WERI-Rb-1 (cell line): ENCODE data around the gene TTC3.

Experiments
- DNase-seq: peaks from one replicate; pipeline ENCODE4 v3.0.0-alpha.2; 2020
- H3K27ac ChIP-seq: fragments of 250-450 bp; sonication (Bioruptor Pico); 2 replicates; pipeline ENCODE4 v1.5.1; 2020; ENCODE audit warnings: mild to moderate bottlenecking, moderate library complexity
- H3K27me3 ChIP-seq: fragments of 250-450 bp; sonication (Bioruptor Pico); 2 replicates; pipeline ENCODE4 v1.5.1; 2021; ENCODE audit warnings: mild to moderate bottlenecking, low read depth, moderate library complexity; ENCODE audit not compliant: insufficient read depth, severe bottlenecking
- H3K36me3 ChIP-seq: fragments of 250-450 bp; sonication (Bioruptor Pico); 2 replicates; pipeline ENCODE4 v1.5.1; 2020; ENCODE audit warnings: mild to moderate bottlenecking, moderate library complexity
- H3K4me3 ChIP-seq: 2 replicates; pipeline ENCODE4 v1.5.1; 2011; ENCODE audit warnings: low read depth, mild to moderate bottlenecking, control low read depth, low read length
- H3K9me3 ChIP-seq: fragments of 250-450 bp; sonication (Bioruptor Pico); 2 replicates; pipeline ENCODE4 v1.5.1; 2021; ENCODE audit warnings: mild to moderate bottlenecking, moderate library complexity; ENCODE audit not compliant: severe bottlenecking
- TF ChIP-seq, protein P1 (sequence below): IDR thresholded peaks from 2 replicates; pipeline ENCODE4 v1.5.1; 2011; ENCODE audit warnings: low read depth, mild to moderate bottlenecking, control low read depth, inconsistent platforms, low read length

The TTC3 gene

DNA sequence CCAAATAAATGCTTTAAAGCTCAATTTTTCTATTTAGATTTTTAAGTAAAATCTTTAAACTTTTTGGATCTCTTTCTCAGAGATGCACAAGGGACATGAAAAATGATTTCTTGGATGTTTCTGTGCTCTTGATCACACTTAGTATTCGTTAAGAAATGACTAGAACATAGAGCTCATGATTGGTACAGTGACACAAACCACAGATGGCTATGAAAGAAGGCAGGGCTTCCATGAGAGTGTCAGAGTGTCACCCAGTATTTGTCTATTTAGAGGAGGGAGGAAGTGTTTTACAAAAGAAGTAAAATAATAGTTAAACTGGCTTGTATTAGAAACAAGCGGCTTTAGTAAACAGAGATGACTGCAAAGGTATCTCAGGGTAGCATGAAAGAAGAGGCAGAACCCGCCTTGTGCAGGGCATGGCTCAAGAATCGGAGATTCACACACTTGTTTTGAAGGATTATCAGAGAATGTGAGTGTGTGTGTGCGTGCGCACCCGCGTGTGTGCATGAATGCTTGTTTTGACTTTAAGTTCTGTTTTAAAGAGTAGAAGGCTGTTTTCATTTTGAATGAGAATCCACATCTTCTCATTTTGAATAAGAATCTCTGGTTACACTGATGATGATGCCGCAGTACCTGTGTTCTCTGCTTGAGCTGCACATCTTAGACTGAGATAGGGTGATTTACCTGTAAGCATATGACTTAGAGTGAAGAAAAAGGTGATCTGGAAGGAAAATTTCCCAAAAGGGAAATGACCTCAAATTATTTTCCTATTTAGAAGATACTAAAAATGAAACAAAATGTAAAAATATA, 111.9 kb downstream of the TTC3 start:
- H3K27me3 ChIP-seq: no peaks in the 10 kb centered on the region
- H3K27ac ChIP-seq: no peak overlapping the region
- no peak overlapping the region for H3K4me3 ChIP-seq
- peaks cover 88% of the 10 kb centered on the region for H3K36me3 ChIP-seq
- TF ChIP-seq, protein P1, sequence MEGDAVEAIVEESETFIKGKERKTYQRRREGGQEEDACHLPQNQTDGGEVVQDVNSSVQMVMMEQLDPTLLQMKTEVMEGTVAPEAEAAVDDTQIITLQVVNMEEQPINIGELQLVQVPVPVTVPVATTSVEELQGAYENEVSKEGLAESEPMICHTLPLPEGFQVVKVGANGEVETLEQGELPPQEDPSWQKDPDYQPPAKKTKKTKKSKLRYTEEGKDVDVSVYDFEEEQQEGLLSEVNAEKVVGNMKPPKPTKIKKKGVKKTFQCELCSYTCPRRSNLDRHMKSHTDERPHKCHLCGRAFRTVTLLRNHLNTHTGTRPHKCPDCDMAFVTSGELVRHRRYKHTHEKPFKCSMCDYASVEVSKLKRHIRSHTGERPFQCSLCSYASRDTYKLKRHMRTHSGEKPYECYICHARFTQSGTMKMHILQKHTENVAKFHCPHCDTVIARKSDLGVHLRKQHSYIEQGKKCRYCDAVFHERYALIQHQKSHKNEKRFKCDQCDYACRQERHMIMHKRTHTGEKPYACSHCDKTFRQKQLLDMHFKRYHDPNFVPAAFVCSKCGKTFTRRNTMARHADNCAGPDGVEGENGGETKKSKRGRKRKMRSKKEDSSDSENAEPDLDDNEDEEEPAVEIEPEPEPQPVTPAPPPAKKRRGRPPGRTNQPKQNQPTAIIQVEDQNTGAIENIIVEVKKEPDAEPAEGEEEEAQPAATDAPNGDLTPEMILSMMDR: no peak
- H3K9me3 ChIP-seq: no peaks in the 10 kb centered on the region
- DNase-seq: no peak

DNA sequence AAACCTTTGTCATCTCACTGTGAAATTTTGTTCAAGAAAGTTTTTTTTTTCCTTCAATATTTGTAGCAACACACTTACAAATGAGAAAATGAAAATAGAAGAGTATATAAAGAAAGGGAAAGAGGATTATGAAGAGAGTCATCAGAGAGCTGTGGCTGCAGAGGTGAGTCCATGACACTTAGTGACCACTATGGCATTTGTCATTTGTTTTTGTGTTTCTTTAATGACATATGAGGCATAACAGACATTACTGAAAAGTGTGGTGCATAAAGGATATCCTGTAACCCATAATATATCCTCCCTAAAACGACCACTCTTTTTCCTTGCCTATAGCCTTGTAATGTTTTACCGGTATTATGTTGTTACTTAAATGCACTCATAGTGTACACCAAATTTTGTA, 113.9 kb downstream of the TTC3 start:
- Histone ChIP-seq H3K4me3 (no peak overlapping the region), H3K36me3 (peaks cover 89% of the 10 kb centered on the region), H3K27me3 (no peaks in the 10 kb centered on the region), H3K27ac (no peak overlapping the region), H3K9me3 (no peaks in the 10 kb centered on the region)
- no peak for DNase-seq
- TF ChIP-seq, protein P1: no peak

DNA sequence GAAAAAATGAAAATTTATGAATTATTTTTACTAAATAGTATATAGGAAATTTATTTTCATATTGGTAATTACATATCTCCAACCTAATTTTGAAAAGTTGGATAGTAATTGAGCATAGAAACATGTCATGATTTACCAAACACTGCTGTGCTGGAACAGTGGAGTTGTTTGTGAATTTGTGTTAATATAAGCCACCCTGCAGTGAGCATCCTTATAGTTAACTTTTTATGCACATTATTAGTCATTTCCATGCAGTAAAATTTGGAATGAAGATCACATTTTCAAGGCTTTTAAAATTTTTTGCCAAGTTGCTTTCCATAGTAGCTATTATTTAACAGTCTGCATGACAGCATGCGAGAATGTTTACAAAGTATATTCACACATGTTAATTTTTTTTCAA, 115.8 kb downstream of the TTC3 start:
- peaks cover 91% of the 10 kb centered on the region for H3K36me3 ChIP-seq

DNA sequence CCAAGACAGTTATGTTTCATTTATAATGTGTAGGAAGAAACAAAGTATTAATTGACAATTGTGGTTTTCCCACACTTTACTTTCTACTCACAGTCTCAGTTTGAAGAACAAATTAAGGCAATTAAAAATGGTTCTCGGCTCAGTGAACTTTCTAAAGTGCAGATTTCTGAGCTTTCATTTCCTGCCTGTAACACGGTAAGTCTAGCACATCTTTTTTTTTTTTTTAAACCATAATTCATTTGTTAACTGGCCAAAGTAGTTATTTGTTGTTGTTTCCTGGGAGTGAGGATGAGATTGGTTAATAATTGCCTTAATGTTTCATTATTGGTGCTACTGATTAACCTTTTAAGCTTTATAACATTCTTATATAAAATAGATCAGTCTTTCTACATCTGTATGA, 119.0 kb downstream of the TTC3 start:
- no peak overlapping the region for H3K4me3 ChIP-seq
- TF ChIP-seq, protein P1: no peak
- no peak overlapping the region for H3K27ac ChIP-seq
- H3K27me3 ChIP-seq: no peaks in the 10 kb centered on the region
- H3K9me3 ChIP-seq: no peaks in the 10 kb centered on the region
- peaks cover 96% of the 10 kb centered on the region for H3K36me3 ChIP-seq
- DNase-seq: no peak

More for the DNA sequence above, 115.8 kb downstream of the TTC3 start:
- H3K4me3 ChIP-seq: no peak overlapping the region
- H3K27me3 ChIP-seq: no peaks in the 10 kb centered on the region
- DNase-seq: no peak
- TF ChIP-seq, protein P1: no peak
- no peaks in the 10 kb centered on the region for H3K9me3 ChIP-seq
- H3K27ac ChIP-seq: no peak overlapping the region

DNA sequence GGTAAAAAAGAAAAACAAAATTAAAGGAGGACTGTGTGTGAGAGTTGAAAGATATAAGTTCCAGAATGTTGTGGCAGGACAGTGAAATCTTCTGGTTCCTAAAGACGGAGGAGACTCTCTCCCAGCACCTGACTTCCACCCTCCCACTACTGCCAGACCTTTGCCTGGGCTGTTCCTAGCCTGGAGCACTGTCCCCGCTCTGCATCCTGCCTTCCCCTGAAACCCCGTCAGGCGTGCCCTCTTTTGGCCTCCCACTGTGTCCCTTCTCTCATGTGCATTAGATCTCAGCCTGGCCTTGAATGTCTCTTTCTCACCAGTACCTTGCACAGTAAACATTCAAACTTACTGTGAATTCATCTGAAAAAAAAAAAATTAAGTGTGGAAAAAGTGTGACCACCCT, 120.0 kb downstream of the TTC3 start:
- no peak overlapping the region for H3K27ac ChIP-seq
- H3K9me3 ChIP-seq: no peaks in the 10 kb centered on the region
- peaks cover 96% of the 10 kb centered on the region for H3K36me3 ChIP-seq
- DNase-seq: no peak
- H3K4me3 ChIP-seq: no peak overlapping the region
- no peaks in the 10 kb centered on the region for H3K27me3 ChIP-seq
- TF ChIP-seq, protein P1: no peak

DNA sequence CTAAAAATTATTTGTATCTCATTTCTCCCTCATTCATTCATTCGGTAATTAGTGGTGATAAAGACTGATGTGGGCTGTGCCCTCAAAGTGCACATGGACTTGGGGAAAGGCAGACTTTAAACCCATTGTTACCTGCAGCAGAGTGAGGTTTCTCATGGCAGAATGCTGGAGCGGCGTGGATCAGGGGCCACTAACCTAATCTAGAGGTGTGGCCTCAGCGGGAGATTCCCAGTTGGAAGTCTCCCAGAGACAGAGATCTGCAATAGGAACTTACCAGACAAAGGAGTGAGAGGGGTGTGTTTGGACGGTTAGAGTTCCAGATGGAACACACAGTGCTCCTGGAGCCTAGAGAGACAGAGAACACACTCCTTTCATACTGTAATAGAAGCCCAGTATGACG, 120.6 kb downstream of the TTC3 start:
- TF ChIP-seq, protein P1: no peak
- Histone ChIP-seq H3K4me3 (no peak overlapping the region), H3K27ac (no peak overlapping the region), H3K36me3 (peaks cover 96% of the 10 kb centered on the region), H3K27me3 (no peaks in the 10 kb centered on the region), H3K9me3 (no peaks in the 10 kb centered on the region)
- no peak for DNase-seq
